Astrocyte of the hippocampus (primary cell): Measurements from ENCODE around the gene CATSPERD.

Source experiments
- DNase-seq: peaks from one replicate; pipeline ENCODE4 v3.0.0; 2011; ENCODE audit warnings: low read depth, low spot score

The CATSPERD gene, protein sequence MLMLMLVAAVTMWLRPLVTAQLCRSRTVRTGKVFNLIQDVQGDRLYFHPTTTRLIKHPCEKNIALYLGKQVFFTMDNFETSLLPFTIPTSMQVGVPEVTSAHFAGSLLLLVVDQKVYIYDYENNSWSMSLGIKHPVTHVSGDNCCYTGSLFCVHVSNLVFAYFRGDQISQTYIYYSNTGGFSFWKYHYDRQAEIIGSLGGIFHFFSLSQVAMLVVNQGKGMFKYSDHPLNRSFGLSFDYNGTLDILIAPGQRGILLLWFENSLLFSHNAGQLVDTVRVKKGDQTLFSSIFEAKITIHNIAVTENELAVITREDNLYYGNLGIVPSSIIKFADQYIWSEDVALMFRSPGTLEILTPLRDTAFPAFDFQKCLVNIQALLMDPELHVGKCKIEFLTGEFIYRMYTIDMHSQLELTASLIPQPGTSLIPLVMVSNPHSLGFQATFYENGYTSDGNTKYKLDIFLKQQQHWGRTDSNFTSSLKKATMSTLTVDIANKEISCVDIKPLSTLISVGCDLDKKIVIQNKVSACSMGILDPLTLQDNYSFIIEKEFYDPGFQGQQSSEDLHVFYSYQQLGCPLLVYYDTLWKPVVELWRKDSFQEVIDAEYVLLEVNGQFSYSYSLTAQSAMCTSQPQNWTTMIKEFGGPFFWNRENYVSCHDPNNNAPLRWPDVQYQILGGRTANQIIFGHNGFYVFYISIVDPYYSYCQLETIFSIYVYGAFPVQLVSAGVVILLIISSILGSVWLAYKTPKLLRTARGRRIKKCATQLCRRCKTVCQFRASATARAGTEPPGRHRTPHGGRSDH

GRCh38 chr19:5719961-5720790 lies at the start of gene CATSPERD, which contains the start of gene LONP1:
CATSPERD (plus strand) TSS chr19:5720637; CDS start chr19:5720738, 101 bp downstream.
LONP1 (minus strand) TSS chr19:5720146; CDS start chr19:5720132, 14 bp downstream.
- DNase-seq: peak; percentile 100

DNA sequence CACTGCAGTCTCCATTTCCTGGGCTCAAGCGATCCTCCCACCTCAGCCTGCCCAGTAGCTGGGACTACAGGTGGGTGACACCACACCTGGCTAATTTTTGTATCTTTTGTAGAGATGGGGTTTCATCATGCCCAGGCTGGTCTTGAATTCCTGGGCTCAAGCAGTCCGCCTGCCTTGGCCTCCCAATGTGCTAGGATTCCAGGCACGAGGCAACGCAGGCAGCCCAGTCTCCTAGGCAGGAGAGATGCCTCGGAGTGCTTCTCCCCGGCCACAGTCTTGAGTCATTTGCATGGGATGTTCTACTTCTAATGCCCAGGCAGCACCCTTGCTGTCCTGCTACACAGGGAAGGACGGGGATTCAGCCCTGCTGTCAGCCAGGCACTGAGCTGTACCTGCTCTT lies 48.8 kb upstream of the CATSPERD start:
- no peak for DNase-seq

GRCh38 chr19:5672708-5673459 lies 47.6 kb upstream of the CATSPERD start:
- DNase-seq: no peak

- no peak for DNase-seq
Measured at GRCh38 chr19:5673752-5674151, 46.7 kb upstream of the CATSPERD start.

GRCh38 chr19:5674714-5675113 lies 45.7 kb upstream of the CATSPERD start:
- DNase-seq: no peak

DNA sequence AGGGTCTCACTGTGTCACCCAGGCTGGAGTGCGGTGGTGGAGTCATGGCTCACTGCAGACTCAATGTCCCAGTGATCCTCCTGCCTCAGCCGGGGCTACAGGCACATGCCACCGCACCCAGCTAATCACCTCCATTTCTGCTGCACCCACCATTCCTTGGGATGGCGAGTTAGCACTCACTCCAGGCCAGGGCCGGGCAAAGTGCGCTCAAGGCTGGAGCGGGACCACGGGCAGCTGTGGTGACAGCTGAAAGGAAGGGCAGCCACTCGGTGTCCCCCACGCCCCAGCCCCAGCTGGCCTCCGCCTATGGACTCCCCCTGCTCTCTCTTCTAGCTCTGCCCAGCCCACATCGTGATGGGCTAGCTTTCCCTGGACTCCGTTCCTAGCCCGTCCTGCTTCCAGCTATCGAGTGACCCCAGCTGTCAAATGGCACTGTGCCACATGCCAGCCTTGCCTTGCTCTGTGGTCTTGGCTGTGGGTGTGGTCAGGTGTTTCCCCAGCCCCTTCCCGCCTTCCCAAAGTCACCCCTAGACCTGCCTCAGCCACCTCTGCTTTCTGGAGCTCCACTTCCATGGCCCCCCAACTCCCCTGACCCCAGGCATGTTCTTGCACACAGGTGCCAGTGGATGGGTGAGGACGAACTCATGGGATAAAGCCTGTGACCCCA lies 44.2 kb upstream of the CATSPERD start:
- DNase-seq: no peak

- DNase-seq: no peak
Measured at GRCh38 chr19:5676772-5677105, 43.7 kb upstream of the CATSPERD start.

DNA sequence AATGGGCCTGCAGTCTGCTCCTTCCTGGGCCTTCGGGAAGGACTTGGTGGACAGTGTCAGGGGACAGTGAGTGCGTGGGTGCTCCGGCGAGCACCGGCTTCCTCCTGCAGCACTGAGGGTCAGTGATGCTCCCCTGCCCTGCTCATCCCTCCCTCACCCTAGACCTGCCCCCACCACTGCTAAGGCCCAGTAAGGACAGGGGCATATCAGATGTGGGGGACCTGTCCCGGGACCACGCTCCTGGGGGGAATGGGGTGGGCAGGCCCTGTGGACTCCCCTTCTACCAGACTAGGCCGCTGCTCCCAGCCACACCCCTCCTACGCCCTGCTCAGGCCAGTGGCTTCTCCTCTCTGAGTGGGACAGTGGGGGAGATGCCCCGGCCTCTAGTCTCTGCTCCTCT lies 43.3 kb upstream of the CATSPERD start:
- DNase-seq: no peak

- no peak for DNase-seq
Measured at GRCh38 chr19:5677580-5677979, 42.9 kb upstream of the CATSPERD start.

GRCh38 chr19:5678071-5678718 lies 42.2 kb upstream of the CATSPERD start:
- no peak for DNase-seq

GRCh38 chr19:5679289-5680083 lies 41.0 kb upstream of the CATSPERD start:
- peak; percentile 31 for DNase-seq

DNA sequence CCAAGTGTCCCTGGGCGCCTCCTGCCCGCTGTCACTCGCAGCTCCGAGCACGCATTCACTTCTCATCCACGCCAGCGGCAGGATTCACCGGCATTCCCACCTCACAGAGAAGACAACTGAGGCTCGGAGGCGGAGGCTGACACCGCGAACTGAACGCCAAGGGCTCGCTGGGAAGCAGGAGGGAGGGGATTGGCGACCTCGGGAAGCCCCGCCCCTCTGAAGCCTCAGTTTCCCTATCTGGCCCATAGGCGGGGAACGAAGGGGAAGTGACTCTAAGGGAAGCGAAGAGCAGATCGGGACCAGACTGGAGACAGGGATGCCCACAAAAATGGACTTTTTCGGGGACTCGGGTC lies 40.4 kb upstream of the CATSPERD start:
- DNase-seq: no peak

DNA sequence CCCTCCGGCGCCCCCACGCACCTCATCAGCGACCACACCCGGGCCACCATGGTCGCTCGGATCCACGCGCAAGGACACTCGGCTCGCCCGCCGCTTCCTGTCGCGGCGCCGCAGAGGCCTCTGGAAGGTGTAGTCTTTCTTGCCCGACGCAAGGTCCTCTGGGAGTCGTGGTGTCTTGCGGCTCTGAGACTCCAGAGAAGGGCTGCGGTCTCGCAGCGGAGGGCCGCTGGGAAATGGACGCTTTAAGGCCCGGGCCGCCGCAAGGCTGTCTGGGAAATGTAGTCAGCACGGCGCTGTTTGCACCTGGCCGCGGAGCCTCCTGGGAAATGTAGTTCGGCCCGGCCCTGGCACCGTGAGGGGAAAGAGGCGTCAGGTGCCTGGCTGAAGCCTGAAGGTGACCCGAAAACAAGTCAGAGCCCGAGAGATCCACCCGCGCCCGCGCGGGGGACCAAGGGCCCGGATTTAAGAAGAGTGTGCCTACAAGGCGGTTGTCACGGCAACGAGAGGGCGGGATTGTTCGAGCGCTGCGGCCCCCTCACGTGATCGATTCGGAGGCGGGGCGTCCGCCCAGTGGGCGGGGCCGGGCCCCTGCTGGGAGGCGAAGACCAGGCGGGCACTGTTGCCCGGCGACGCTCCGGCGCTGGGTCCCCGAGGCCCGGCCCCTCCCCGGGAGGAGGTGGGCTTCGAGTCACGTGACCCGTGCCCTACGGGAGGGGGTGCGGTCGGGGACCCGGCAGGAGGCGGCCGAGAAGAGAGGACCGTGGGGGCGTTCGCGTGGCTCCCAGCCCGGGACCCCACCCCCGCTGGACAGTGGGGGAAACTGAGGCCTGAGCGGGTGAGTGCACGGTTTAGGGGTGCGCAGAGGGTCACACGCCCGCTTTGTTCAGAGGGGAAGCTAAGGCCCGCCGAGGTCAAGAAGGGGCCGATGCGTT lies 39.7 kb upstream of the CATSPERD start, which contains the start of the genes HSD11B1L and MICOS13:
Gene HSD11B1L (plus strand): TSS at position 591 of the 932 bp plus-strand sequence. CDS start 3,806 bp downstream, outside the sequence.
Gene MICOS13 (minus strand): TSS at position 80 of the 932 bp plus-strand sequence. CDS start 30 bp downstream, at position 50.
- DNase-seq: peak; percentile 100

- no peak for DNase-seq
Measured at GRCh38 chr19:5681391-5682106, 38.9 kb upstream of the CATSPERD start.

DNA sequence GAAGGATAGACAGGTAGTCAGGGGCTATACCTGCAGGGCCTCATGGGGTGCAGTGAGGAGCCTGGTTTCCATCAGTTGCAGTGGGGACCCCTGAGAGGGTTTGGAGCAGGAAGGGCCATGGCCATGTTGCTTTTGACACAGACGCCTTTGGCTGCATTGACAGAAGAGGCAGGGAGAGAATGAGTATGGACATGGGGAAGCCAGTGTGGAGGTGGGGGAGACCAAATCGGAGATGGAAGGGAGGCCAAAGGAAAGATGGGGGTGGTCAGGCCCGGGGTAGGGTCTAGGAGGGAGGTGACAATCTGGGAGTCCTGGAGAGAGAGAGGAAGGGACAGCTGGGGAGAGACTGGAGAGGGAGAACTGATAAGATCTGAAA lies 38.3 kb upstream of the CATSPERD start:
- DNase-seq: no peak

DNA sequence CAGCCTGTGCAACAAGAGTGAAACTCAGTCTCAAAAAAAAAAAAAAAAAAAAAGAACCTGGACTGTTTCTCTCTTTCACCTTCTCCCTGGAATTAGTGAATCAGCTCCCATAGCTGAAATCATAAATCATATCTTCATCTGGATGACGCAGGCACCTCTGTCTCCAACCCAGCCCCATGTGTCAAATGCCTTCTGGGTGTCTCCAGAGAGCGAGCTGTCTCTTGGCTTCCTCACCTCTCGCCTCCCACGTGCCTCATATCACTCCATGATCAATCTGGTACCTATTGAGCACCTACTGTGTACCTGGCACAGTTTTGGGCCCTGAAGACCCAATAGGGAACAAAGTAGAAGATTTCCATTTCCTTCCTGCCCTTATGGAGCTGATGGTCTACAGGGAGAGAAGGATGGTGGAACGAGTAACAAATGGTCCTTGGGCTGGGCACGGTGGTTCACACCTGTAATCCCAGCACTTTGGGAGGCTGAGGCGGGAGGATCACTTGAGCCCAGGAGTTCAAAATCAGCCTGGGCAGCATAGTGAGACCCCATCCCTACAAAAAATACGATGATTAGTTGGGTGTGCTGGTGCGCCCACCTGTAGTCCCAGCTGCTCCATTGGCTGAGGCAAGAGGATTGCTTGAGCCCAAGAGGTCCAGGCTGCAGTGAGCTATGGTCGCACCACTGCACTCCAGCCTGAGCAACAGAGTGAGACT lies 37.1 kb upstream of the CATSPERD start:
- no peak for DNase-seq
